HG02763 (cell line): Measurements from ENCODE around the gene AGK.
A peak's percentile ranks its signal among the peaks of the same experiment; 100 is the strongest.
"Not testable (repeated sequence)": the region's sequence is repeated elsewhere in the genome, so short reads cannot be mapped to it uniquely, and the experiment has no call there.

Experiments
- ATAC-seq: cut with Tn5 transposase; IDR thresholded peaks from one replicate; pipeline ENCODE4 v1.9.1; 2021; ENCODE audit warnings: mild to moderate bottlenecking, moderate library complexity; ENCODE audit not compliant: unreplicated experiment

Gene AGK

DNA sequence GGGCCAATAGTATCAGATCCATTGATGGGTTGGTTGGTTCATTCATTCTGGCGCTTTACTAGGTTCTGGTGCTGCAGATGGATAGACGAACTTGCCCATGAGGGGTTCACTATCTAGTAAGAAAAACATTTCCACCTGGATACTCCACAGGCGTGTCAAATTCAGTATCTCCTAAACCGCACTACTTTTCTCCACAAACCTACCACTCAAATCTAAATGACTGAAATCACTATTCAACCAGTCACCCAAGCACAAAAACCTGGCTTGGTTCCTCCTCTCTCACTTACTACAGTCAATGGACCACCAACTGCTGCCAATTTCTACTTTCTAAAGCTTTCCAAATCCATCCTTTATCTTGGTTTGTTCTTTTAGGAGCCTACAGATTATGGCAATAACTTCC lies 572 bp downstream of the AGK start:
- no peak for ATAC-seq

- no peak for ATAC-seq
Observed at GRCh38 chr7:141557360-141557759, 6.2 kb downstream of the AGK start.

GRCh38 chr7:141557831-141558531 lies 6.8 kb downstream of the AGK start:
- not testable (repeated sequence) for ATAC-seq

DNA sequence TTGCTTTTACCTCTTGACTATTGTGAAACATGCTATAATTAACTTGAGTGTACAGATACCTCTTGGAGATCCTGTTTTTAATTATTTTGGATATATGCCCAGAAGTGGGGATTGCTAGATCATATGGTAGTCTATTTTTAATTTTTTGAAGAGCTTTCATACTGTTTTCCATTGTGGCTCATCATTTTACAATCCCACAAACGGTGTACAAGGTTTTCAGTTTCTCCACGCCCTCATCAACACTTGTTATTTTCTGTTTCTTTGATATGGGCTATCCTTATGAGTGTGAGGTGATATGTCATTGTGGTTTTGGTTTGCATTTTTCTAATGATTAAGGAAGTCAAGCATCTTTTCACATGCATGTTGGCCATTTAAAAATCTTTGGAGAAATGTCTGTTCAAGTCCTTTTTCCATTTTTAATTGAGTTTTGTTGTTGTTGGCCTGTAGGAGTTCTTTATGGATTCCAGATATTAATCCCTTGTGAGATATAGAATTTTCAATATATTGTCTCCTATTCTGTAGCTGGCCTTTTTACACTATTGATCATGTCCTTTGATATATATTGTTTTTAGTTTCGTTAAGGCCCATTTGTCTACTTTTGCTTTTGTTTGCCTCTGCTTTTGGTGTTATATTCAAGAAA lies 7.5 kb downstream of the AGK start:
- peak; percentile 51 for ATAC-seq

DNA sequence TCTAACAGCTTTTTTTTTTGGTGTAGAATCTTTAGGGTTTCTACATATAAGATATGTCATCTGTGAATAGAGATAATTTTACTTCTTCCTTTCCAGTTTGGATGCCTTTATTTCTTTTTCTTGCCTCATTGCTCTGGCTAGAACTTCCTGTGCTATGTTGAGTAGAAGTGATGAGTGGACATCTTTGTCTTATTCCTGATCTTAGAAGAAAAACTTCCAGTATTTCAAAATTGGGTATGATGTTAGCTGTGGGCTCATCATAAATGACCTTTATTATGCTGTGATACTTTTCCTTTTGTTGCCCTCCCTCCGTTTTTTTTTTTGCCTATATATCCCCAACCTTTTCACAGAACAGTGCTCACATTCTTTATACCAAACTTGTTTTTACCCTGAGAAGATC lies 8.8 kb downstream of the AGK start:
- no peak for ATAC-seq

DNA sequence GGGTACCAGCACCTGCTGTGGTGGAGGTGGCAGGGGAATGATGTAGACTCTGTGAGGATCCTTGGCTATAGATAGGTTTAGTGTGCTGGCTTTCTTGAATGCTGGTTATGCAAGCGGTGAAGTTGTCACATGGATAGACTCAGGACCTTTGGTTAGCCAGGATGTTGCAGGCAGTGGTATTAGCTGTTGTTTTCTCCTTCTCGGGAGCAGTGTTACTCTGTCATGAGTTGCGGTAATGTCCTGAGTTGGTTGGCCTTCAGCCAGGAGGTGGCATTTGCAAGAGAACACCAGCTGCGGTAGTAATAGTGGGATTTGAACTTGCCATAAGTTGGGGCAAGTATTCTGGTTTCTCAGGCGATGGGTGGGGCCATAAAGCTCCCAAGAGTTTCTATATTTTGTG lies 10.8 kb downstream of the AGK start:
- no peak for ATAC-seq

GRCh38 chr7:141562543-141562942 lies 11.3 kb downstream of the AGK start:
- ATAC-seq, result no peak

GRCh38 chr7:141562972-141563371 lies 11.8 kb downstream of the AGK start:
- no peak for ATAC-seq

GRCh38 chr7:141563956-141564623 lies 12.9 kb downstream of the AGK start:
- no peak for ATAC-seq

- no peak for ATAC-seq
Observed at GRCh38 chr7:141567432-141567831, 16.2 kb downstream of the AGK start.

DNA sequence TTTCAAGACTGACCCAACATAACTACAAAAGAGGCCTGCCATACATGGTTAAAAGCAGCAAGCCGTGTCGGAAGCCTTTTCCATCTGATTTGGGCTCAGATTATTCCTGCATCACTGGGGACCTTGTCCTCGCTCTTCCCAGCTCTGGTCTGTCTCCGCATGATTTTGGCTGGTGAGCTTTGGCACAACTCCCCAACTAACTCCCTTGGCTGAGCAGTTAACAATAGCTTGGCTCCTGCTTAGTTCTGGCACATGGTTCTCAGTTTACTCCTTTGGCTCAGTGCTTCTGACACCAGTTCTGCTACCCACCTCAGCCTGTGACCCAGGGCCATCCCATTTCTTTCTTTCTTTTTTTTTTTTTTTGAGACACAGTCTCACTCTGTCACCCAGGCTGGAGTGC lies 17.0 kb downstream of the AGK start:
- no peak for ATAC-seq

GRCh38 chr7:141571059-141571458 lies 19.8 kb downstream of the AGK start:
- ATAC-seq, result no peak

DNA sequence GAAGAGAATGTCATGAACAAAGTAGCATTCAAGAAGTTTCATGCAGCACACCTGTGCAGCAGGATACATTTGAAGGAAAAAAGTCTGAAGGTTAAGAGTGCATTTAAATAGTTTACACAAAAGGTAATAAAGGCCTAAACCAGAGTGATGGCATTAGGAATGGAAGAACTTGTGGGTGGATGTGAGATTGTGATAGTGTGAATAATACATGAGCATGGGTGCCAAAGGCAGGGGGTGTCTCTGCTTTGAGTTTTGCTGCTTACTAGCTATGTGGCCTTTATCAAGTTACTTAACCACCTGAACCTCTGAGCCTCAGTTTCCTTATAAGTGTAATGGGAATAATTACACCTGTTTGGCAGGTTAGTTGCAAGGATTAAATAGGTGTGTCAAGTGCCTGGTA lies 21.0 kb downstream of the AGK start:
- ATAC-seq, result no peak

- no peak for ATAC-seq
Observed at GRCh38 chr7:141573511-141573910, 22.3 kb downstream of the AGK start.

DNA sequence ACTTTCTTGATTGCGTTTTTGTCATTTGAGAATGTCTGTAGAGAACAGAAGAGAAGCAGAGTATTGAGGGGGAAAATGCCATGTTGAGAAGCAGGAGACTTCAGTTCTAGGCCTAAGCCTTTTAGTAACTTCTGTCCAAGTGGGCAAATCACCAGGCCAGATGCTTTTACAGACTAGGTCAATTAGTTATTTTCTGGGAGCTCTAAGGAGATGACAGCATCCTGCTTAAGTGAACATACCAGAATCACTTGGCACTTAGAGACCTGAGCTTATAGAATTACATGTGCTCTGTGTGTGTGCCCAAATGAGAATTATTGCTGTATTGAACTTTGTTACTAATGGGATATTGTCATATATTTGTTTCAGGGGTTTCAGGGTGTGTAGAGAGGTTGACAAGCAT lies 24.0 kb downstream of the AGK start:
- ATAC-seq, result no peak

DNA sequence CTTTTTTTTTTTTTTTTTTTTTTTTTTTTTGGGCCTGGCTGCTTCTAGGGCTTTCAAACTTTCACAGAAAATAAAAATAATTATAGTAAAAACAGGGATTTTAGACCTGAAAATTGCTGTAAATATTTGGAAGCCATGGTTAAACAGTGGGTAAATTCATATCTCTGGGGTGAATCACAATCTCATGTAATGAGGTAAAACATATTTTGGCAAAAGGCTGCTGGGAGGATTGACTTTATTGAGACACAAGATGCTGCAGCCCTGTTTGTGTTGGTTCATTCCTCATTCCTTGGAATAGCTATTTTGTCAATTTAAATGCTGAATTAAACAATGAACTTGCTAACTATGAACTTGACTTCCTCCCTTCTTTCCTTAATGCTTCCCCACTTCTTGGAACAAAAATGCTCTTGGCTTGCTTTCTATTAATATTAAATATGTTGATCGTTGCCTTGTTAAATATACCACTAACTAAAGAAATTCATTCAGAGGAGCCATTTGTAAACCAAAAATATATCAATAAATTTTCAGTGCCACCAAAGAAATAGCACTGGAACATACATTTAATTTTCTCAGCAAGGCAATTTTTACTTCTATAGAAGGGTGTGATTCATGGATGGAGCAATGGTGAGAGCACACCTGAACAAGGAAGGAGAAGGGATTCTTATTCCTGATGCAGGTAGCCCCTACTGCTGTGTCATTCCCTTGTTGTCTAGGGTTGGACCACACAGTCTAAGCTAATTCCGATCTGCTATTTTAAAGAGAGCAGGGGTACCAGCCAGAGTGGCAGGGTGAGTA lies 24.6 kb downstream of the AGK start:
- ATAC-seq, result no peak

DNA sequence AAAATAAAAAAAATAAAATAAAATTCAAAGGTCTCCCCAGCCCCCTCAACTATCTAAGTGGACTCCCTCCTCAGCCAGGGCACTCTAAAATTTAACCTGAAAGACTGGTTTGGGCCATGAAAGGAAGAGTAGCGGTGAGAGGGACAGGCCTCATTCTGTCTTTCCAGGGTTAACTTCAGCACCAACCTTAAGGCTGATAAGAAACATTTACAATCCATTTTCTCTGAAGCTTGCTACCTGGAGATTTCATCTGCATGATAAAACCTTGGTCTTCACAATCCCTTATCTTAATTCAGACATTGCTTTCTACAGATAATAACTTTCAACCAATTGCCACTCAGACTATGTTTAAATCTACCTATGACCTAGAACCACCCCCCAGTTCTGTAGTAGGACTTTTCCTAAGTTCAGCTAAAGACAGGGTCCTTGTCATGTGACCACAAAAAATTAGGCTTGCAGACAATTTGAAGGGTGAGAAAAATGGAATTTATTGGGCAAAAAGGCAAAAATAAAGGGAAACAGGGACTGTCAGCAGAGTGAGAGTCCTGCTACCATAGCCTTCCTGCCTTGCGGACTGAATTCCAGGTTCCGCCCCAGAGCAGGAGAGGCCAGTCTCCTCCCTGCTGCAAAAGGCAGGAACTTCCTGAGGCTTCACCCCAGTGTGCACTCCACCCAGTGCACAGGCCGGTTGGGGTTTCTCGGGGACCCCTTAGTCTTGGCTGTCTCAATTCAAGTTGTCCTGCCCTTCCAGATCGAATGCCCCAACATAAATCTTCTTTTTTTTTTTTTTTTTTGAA lies 26.0 kb downstream of the AGK start:
- no peak for ATAC-seq

GRCh38 chr7:141579953-141580352 lies 28.7 kb downstream of the AGK start:
- ATAC-seq, result not testable (repeated sequence)

DNA sequence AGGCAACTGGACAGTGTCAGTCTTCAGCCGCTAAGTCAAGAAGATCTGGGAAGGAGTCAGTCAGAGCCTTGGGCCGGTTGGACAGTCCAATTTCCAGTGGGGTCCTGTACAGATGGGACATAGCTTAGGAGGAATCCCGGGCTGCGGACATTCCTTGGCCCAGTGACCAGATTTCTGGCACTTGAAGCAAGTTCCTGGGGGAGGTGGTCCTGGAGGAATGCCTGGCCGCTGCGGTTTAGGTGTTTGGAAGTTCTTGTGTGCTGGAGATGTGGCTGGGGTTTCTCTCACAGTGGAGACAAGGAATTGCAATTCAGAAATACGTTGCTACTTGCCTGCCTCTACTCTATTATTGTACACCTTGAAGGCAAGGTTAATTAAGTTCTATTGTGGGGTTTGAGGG lies 30.9 kb downstream of the AGK start:
- not testable (repeated sequence) for ATAC-seq

GRCh38 chr7:141584935-141585334 lies 33.7 kb downstream of the AGK start:
- no peak for ATAC-seq
